ENCODE data around the gene WDSUB1.

WDSUB1 gene

DNA sequence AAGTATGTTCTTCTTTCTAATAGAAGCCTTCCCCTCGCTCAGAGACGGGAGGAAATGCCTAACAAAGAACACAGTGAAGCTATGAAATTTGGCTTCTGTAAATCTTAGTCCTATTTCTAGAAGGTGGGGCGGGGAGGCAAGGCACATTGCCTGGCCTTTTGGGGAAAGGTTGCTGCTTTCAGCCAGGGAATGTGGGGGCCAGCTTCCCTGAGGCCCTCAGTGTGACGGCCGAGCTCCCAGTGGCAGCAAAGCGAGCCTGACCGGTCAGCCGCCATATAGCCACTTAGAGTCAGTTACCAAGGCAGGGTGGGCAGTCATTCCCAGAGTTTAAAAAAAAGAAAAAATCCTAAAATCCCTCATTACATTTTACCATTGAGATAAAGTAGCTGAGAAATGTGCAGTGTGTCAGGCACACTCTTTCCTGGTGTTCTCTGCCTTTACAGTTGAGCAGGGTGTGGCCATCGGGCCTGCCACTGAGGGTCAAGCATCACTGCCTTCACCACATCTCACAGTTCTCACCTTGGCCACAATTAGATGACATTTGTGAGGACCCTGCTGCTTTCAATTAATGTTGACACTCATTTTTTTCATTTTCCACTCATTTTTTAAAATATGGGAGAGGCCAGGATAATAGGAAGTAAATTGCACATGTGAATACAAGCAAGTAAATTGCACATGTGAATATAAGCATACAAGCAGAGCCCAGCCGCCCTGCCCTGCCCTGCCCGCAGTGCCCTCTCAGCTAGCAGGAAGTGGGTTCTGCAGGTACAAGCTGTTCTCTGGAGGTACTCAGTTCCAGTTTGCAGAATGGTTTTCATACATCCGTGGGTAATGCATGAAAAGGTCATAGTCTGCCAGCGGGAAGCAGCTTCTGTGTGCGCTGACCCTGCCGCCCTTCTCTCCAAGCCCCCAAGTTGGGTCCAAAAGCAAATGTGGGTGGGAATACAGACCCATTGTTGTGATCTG lies 76.9 kb downstream of the WDSUB1 start:
- DNase-seq (ENCODE audit: low read depth): no peak
- no peak overlapping the region for H3K4me3 ChIP-seq (ENCODE audit: low read depth, low read length)

DNA sequence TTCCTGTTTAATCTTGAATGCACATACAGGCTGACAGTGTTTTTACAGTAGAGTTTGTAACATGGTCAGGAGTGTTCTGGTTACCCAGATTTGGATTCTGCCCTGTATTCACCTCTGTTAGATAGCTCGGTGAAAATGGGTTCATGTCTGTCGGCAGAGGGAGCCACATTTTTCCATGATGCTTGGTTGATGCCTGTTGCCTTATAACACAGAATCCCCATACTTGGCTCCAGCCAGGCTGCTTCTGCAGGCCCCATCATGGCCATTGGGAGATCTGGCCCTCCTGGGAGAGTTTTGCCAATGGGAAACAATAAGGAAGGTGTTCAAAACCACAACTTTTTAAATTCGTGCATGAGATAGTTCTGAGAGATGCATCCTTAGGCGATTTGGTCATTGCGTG lies 78.1 kb downstream of the WDSUB1 start:
- H3K4me3 ChIP-seq (ENCODE audit: low read depth, low read length): no peak overlapping the region
- no peak for TF ChIP-seq MYC (IDR thresholded peaks at IDR 0.05; ENCODE audit: low read depth, low read length)
- TF ChIP-seq CTCF (IDR thresholded peaks at IDR 0.05; ENCODE audit: low read depth, low read length): no peak
- no peak for TF ChIP-seq MAX (IDR thresholded peaks at IDR 0.05; ENCODE audit: low read depth, low read length)
- DNase-seq (ENCODE audit: low read depth): no peak

More for the DNA sequence above, 76.9 kb downstream of the WDSUB1 start:
- no peak for TF ChIP-seq POLR2A (IDR thresholded peaks at IDR 0.05; ENCODE audit: extremely low read depth, insufficient read length)
- TF ChIP-seq CTCF (IDR thresholded peaks at IDR 0.05; ENCODE audit: low read depth, low read length): no peak
- TF ChIP-seq MYC (IDR thresholded peaks at IDR 0.05; ENCODE audit: low read depth, low read length): no peak
- no peak for TF ChIP-seq MAX (IDR thresholded peaks at IDR 0.05; ENCODE audit: low read depth, low read length)

- TF ChIP-seq MYC (IDR thresholded peaks at IDR 0.05; ENCODE audit: low read depth, low read length) (no peak), CTCF (IDR thresholded peaks at IDR 0.05; ENCODE audit: low read depth, low read length) (no peak), MAX (IDR thresholded peaks at IDR 0.05; ENCODE audit: low read depth, low read length) (no peak), POLR2A (IDR thresholded peaks at IDR 0.05; ENCODE audit: extremely low read depth, insufficient read length) (no peak)
These were observed 79.6 kb downstream of the WDSUB1 start for GRCh38 chr2:159206736-159207380.

GRCh38 chr2:159204381-159205144 lies 81.9 kb downstream of the WDSUB1 start:
- no peak for DNase-seq (ENCODE audit: low read depth)
- no peak overlapping the region for H3K4me3 ChIP-seq (ENCODE audit: low read depth, low read length)
- TF ChIP-seq CTCF (IDR thresholded peaks at IDR 0.05; ENCODE audit: low read depth, low read length) (no peak), POLR2A (IDR thresholded peaks at IDR 0.05; ENCODE audit: extremely low read depth, insufficient read length) (no peak), MYC (IDR thresholded peaks at IDR 0.05; ENCODE audit: low read depth, low read length) (no peak)

More at GRCh38 chr2:159206736-159207380, 79.6 kb downstream of the WDSUB1 start:
- DNase-seq (ENCODE audit: low read depth): no peak
- no peak overlapping the region for H3K4me3 ChIP-seq (ENCODE audit: low read depth, low read length)

DNA sequence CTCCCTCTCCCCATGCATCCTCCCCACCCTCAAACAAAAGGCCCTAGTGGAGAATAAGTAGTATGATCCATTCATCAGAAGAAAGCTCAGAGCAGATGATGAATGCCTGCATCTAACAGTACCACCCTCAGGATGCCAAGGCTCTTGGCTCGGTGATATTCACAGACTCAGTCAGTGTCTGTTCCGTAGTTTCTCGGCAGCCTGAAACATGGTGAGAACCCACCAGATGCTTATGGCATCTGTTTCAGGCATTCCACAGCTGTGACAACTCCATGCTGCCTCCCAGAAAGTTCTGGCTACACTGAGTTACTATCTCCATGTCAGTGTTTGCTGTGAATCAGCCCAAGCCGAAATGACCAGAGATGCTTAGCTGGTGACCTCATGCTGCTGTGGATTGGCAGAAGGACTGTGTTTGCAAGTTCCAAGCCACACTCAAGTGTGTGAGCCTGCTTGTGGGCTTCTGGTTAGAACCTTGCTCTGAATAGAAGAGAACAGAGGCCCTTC lies 83.9 kb downstream of the WDSUB1 start:
- TF ChIP-seq POLR2A (IDR thresholded peaks at IDR 0.05; ENCODE audit: extremely low read depth, insufficient read length): no peak
- no peak for TF ChIP-seq MAX (IDR thresholded peaks at IDR 0.05; ENCODE audit: low read depth, low read length)
- TF ChIP-seq CTCF (IDR thresholded peaks at IDR 0.05; ENCODE audit: low read depth, low read length): no peak
- TF ChIP-seq MYC (IDR thresholded peaks at IDR 0.05; ENCODE audit: low read depth, low read length): no peak
- H3K4me3 ChIP-seq (ENCODE audit: low read depth, low read length): no peak overlapping the region
- no peak for DNase-seq (ENCODE audit: low read depth)
